WERI-Rb-1 (cell line): ENCODE data around the gene CALN1.

Source experiments
- DNase-seq: peaks from one replicate; pipeline ENCODE4 v3.0.0-alpha.2; 2020
- H3K27ac ChIP-seq: fragments of 250-450 bp; sonication (Bioruptor Pico); 2 replicates; pipeline ENCODE4 v1.5.1; 2020; ENCODE audit warnings: mild to moderate bottlenecking, moderate library complexity
- H3K27me3 ChIP-seq: fragments of 250-450 bp; sonication (Bioruptor Pico); 2 replicates; pipeline ENCODE4 v1.5.1; 2021; ENCODE audit warnings: mild to moderate bottlenecking, low read depth, moderate library complexity; ENCODE audit not compliant: insufficient read depth, severe bottlenecking
- H3K36me3 ChIP-seq: fragments of 250-450 bp; sonication (Bioruptor Pico); 2 replicates; pipeline ENCODE4 v1.5.1; 2020; ENCODE audit warnings: mild to moderate bottlenecking, moderate library complexity
- H3K4me3 ChIP-seq: 2 replicates; pipeline ENCODE4 v1.5.1; 2011; ENCODE audit warnings: low read depth, mild to moderate bottlenecking, control low read depth, low read length
- H3K9me3 ChIP-seq: fragments of 250-450 bp; sonication (Bioruptor Pico); 2 replicates; pipeline ENCODE4 v1.5.1; 2021; ENCODE audit warnings: mild to moderate bottlenecking, moderate library complexity; ENCODE audit not compliant: severe bottlenecking
- CTCF ChIP-seq: IDR thresholded peaks from 2 replicates; pipeline ENCODE4 v1.5.1; 2011; ENCODE audit warnings: low read depth, mild to moderate bottlenecking, control low read depth, inconsistent platforms, low read length

CALN1 gene

GRCh38 chr7:72415586-72415985 lies 3.4 kb upstream of the CALN1 start:
- Histone ChIP-seq H3K36me3 (no peaks in the 10 kb centered on the region), H3K9me3 (peaks cover 2% of the 10 kb centered on the region), H3K27ac (no peak overlapping the region)

GRCh38 chr7:72413886-72414285 lies 1.7 kb upstream of the CALN1 start:
- Histone ChIP-seq H3K27ac (no peak overlapping the region), H3K27me3 (peaks cover 7% of the 10 kb centered on the region), H3K9me3 (peaks cover 2% of the 10 kb centered on the region), H3K4me3 (no peak overlapping the region), H3K36me3 (no peaks in the 10 kb centered on the region)
- TF ChIP-seq CTCF = no peak
- DNase-seq = no peak

More at GRCh38 chr7:72415586-72415985, 3.4 kb upstream of the CALN1 start:
- DNase-seq = no peak
- TF ChIP-seq CTCF = no peak
- peaks cover 7% of the 10 kb centered on the region for H3K27me3 ChIP-seq
- H3K4me3 ChIP-seq = no peak overlapping the region

GRCh38 chr7:72413290-72413689 lies 1.2 kb upstream of the CALN1 start:
- Histone ChIP-seq H3K27ac (no peak overlapping the region), H3K36me3 (no peaks in the 10 kb centered on the region), H3K9me3 (no peaks in the 10 kb centered on the region), H3K27me3 (peaks cover 7% of the 10 kb centered on the region), H3K4me3 (no peak overlapping the region)
- no peak for TF ChIP-seq CTCF
- no peak for DNase-seq

GRCh38 chr7:72411419-72411818 lies 719 bp downstream of the CALN1 start:
- Histone ChIP-seq H3K27me3 (peaks cover 9% of the 10 kb centered on the region), H3K4me3 (no peak overlapping the region), H3K27ac (no peak overlapping the region), H3K36me3 (no peaks in the 10 kb centered on the region), H3K9me3 (no peaks in the 10 kb centered on the region)
- no peak for DNase-seq
- TF ChIP-seq CTCF = no peak

GRCh38 chr7:72409638-72410015 lies 2.5 kb downstream of the CALN1 start:
- no peak for TF ChIP-seq CTCF
- peaks cover 7% of the 10 kb centered on the region for H3K27me3 ChIP-seq
- H3K36me3 ChIP-seq = no peaks in the 10 kb centered on the region
- no peak overlapping the region for H3K27ac ChIP-seq
- H3K9me3 ChIP-seq = no peaks in the 10 kb centered on the region
- DNase-seq = no peak
- H3K4me3 ChIP-seq = no peak overlapping the region

- Histone ChIP-seq H3K4me3 (no peak overlapping the region), H3K9me3 (no peaks in the 10 kb centered on the region), H3K36me3 (no peaks in the 10 kb centered on the region), H3K27me3 (peaks cover 8% of the 10 kb centered on the region), H3K27ac (no peak overlapping the region)
- TF ChIP-seq CTCF = no peak
- no peak for DNase-seq
Measured at GRCh38 chr7:72408966-72409637, 3.0 kb downstream of the CALN1 start.
